Measurements from ENCODE around the gene ANXA11. TPM values are rescaled to one million over a fixed set of nuclear protein-coding genes. Genes with fewer than 3 reads are reported as not detected.

Gene ANXA11
- total RNA-seq, 4 donors from 2014 or later, result 110 to 269 (median 238) TPM

DNA sequence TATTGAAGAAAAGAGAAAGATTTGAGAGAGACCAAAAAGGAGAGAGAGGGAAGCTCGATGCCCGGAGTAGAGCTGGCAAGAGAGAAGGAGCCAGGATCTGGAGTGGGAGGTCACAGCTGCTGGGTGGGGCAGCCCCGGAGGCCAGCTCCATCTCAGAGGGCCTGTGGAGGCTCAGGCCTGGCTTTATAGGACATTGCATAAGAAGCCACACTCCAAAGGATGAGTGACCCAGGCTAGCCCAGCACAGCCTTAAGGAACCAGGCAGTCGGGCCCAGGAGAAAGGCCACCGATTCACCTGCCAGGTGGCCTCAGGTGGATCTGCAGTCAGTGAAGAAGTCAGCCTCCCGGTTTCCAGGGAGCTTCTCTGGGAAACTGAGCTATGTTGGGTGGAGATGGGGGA lies 72.1 kb downstream of the ANXA11 start:
- H3K27ac ChIP-seq, result peak overlapping the region in 3 of 4 donors; percentile 47 to 55 (median 50)
- no peaks in the 10 kb centered on the region for H3K36me3 ChIP-seq
- H3K4me3 ChIP-seq, result peak overlapping the region in 2 of 4 donors; percentile 8 to 44
- peaks cover 0 to 9% of the 10 kb centered on the region in 2 donors for H3K27me3 ChIP-seq
- no peak for DNase-seq
- H3K9me3 ChIP-seq, result no peaks in the 10 kb centered on the region
- no peaks in the 10 kb centered on the region for H3K4me1 ChIP-seq
- no peak for TF ChIP-seq POLR2A (IDR thresholded peaks at IDR 0.05)
- TF ChIP-seq, protein P1, sequence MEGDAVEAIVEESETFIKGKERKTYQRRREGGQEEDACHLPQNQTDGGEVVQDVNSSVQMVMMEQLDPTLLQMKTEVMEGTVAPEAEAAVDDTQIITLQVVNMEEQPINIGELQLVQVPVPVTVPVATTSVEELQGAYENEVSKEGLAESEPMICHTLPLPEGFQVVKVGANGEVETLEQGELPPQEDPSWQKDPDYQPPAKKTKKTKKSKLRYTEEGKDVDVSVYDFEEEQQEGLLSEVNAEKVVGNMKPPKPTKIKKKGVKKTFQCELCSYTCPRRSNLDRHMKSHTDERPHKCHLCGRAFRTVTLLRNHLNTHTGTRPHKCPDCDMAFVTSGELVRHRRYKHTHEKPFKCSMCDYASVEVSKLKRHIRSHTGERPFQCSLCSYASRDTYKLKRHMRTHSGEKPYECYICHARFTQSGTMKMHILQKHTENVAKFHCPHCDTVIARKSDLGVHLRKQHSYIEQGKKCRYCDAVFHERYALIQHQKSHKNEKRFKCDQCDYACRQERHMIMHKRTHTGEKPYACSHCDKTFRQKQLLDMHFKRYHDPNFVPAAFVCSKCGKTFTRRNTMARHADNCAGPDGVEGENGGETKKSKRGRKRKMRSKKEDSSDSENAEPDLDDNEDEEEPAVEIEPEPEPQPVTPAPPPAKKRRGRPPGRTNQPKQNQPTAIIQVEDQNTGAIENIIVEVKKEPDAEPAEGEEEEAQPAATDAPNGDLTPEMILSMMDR (IDR thresholded peaks at IDR 0.05), result no peak

DNA sequence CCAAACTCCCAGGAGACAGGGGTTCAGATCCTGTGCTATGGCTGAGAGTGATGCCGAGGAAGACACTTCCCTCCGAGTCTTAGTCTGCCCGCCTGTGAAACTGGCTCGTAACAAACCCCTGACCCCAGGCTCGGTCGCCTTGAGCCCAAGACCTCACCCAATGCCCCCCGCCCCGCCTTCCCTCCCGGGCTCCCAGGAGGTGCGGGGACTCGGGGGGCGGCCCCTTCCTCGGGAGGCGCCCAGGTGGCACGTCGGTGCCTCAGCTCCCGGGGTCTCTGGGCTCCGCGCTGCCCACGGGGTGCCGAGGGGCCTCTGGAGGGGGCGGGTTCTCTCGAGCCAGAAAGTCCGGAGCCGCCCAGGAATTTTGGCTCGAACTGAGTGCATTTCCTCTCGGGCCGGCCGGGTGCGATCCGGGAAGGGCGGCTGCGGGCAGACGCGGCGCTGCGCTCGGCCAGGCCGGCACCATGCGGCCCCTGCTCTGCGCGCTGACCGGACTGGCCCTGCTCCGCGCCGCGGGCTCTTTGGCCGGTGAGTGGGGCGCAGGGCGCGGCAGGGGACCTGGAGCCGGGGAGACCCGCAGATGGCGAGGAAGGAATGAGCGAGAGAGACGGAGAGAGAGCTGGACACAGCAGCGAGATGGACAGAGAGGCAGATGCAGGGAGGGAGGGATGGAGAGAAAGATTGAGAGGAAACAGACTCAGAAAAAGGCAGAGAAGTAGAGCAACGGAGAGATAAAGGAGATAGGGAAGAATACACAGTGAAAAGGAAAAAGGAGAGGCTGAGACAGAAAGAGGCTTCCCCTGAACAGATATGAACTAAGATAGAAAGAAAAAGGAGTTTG lies 72.8 kb downstream of the ANXA11 start, which contains the start of gene PLAC9:
TSS of gene PLAC9 (plus strand) at position 432 of the 841 bp plus-strand sequence. CDS start at position 465, 33 bp downstream.
- Histone ChIP-seq H3K27ac (peak within 1 kb of the TSS; percentile 20 to 55 (median 48)), H3K9me3 (no peaks in the 10 kb centered on the region), H3K36me3 (no peaks in the 10 kb centered on the region), H3K4me1 (no peaks in the 10 kb centered on the region), H3K4me3 (peak within 1 kb of the TSS; percentile 22 to 48 (median 37)), H3K27me3 (peaks cover 0 to 9% of the 10 kb centered on the region in 2 donors)
- no peak for TF ChIP-seq POLR2A (IDR thresholded peaks at IDR 0.05)
- TF ChIP-seq, protein P1 (IDR thresholded peaks at IDR 0.05), result no peak
- no peak for DNase-seq

DNA sequence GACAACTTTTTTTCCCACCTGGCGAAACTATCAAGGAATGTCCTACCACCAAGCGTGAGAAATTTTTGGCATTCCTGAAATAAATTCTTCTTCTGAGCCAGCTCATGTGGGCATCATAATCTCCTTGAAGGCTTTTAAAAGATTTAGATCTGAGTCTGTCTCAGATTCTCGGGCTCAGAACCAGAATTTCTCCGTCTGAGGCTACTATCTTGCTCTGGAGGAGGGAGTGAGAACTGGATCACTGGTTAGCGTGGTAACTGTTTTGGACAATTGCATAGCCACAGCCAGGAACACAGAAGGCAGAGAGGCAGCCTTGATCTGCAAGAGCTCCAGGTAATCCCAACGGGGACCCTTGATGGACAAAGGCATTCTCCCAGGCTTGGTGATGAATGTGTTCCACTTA lies 73.8 kb downstream of the ANXA11 start:
- no peaks in the 10 kb centered on the region for H3K9me3 ChIP-seq
- H3K27me3 ChIP-seq, result peaks cover 0 to 9% of the 10 kb centered on the region in 2 donors
- no peaks in the 10 kb centered on the region for H3K36me3 ChIP-seq
- H3K4me1 ChIP-seq, result no peaks in the 10 kb centered on the region
- H3K27ac ChIP-seq, result no peak overlapping the region
- no peak for DNase-seq
- TF ChIP-seq, protein P1 (IDR thresholded peaks at IDR 0.05), result no peak
- TF ChIP-seq POLR2A (IDR thresholded peaks at IDR 0.05), result no peak
- H3K4me3 ChIP-seq, result no peak overlapping the region

DNA sequence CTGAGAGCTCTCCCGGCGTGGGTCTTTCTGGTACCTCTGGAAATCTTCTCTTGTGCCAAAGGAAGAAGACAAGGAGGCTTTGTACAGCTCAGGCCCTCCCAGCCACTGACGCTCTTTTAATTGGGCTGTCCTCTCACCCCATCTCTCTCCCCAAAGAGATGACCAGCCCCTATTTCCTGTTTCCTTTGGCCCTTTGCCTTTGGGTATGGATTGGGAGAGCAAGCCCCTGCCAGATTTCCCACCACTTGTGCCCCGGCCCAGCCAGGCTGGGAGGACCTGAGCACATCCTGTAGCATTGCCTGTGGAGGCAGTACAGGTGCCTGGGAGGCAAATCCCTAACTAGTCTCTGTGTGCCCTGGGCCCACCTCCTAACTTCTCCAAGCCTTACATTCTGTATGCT lies 78.5 kb downstream of the ANXA11 start:
- Histone ChIP-seq H3K27ac (no peak overlapping the region), H3K4me1 (no peaks in the 10 kb centered on the region), H3K9me3 (no peaks in the 10 kb centered on the region), H3K4me3 (no peak overlapping the region), H3K36me3 (no peaks in the 10 kb centered on the region), H3K27me3 (no peaks in the 10 kb centered on the region)
- DNase-seq, result no peak
- TF ChIP-seq POLR2A (IDR thresholded peaks at IDR 0.05), result no peak
- TF ChIP-seq, protein P1 (IDR thresholded peaks at IDR 0.05), result no peak

DNA sequence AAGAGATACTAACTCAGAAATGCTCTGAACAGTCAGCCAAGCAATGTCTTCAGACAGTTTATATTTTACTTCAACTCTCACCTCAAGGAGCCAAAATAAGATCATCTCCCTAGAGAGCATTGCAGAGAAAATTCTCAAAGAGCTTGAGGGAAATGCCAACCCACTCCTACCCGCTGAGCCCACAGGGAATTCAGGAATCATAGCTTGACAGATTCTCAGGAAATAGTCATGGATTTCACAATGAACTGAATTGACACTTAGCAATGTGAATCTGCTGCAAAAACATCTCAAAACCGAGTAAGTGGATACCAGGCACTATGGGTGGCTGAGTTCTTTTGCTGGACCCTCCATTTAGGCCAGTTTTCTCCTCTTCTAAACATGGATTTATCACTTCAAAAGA lies 82.6 kb downstream of the ANXA11 start:
- DNase-seq, result no peak
- H3K36me3 ChIP-seq, result no peaks in the 10 kb centered on the region
- H3K9me3 ChIP-seq, result no peaks in the 10 kb centered on the region
- H3K27me3 ChIP-seq, result no peaks in the 10 kb centered on the region
- TF ChIP-seq POLR2A (IDR thresholded peaks at IDR 0.05), result no peak
- TF ChIP-seq, protein P1 (IDR thresholded peaks at IDR 0.05), result no peak
- H3K4me1 ChIP-seq, result no peaks in the 10 kb centered on the region
- H3K27ac ChIP-seq, result no peak overlapping the region
- H3K4me3 ChIP-seq, result no peak overlapping the region
